ENCODE results near the gene IL3. TPM values are rescaled to one million over a fixed set of nuclear protein-coding genes. Genes with fewer than 3 reads are reported as not detected.

IL3 gene
- total RNA-seq, 2 experiments from 2014 or later = not detected

- ChIA-PET POLR2A (interaction anchor here (0.6 kb wide), 1 partner anchor 714 kb away, joined by 6 read pairs; no protein-coding TSS in a partner anchor), CTCF (ENCODE audit: unreplicated experiment) (no interaction called here)
- no peak overlapping the region for H3K4me3 ChIP-seq (ENCODE audit: low read depth, low read length, poor library complexity, severe bottlenecking)
- BruUV-seq (replicated peaks) = no TSS peak
- no peaks in the 10 kb centered on the region for H3K36me3 ChIP-seq (ENCODE audit: insufficient read depth, low read length)
- intact Hi-C loops (cut with micrococcal nuclease; ENCODE audit: unreplicated experiment) = no loop called here
- no peaks in the 10 kb centered on the region for H3K9me2 ChIP-seq (ENCODE audit: insufficient read depth, low read length)
- H3K4me1 ChIP-seq (ENCODE audit: insufficient read depth, low read length, poor library complexity, severe bottlenecking) = no peaks in the 10 kb centered on the region
- H3K79me2 ChIP-seq (ENCODE audit: insufficient read depth, low read depth, low read length) = no peaks in the 10 kb centered on the region
- DNase-seq (ENCODE audit: low spot score) = no peak
- H4K20me1 ChIP-seq (ENCODE audit: insufficient read depth, low read length) = no peaks in the 10 kb centered on the region
- no peak overlapping the region for H3K4me2 ChIP-seq (ENCODE audit: low read length)
- H2AFZ ChIP-seq (ENCODE audit: low read length) = no peak overlapping the region
- no peaks in the 10 kb centered on the region for H3K9me3 ChIP-seq (ENCODE audit: low read length)
- no peak overlapping the region for H3K27ac ChIP-seq (ENCODE audit: low read depth, low read length, poor library complexity, severe bottlenecking)
- TF ChIP-seq CTCF (conservative IDR thresholded peaks at IDR 0.05; ENCODE audit: low read length) (no peak), EZH2phosphoT487 (IDR thresholded peaks at IDR 0.05; ENCODE audit: borderline replicate concordance, low read depth, low read length) (no peak)
Observed at GRCh38 chr5:132085686-132086085, 25.2 kb downstream of the IL3 start.

- Histone ChIP-seq H3K4me3 (ENCODE audit: low read depth, low read length, poor library complexity, severe bottlenecking) (no peak overlapping the region), H3K36me3 (ENCODE audit: insufficient read depth, low read length) (no peaks in the 10 kb centered on the region), H3K9me2 (ENCODE audit: insufficient read depth, low read length) (no peaks in the 10 kb centered on the region), H4K20me1 (ENCODE audit: insufficient read depth, low read length) (no peaks in the 10 kb centered on the region), H3K27ac (ENCODE audit: low read depth, low read length, poor library complexity, severe bottlenecking) (no peak overlapping the region), H2AFZ (ENCODE audit: low read length) (no peak overlapping the region), H3K4me1 (ENCODE audit: insufficient read depth, low read length, poor library complexity, severe bottlenecking) (no peaks in the 10 kb centered on the region), H3K9me3 (ENCODE audit: low read length) (no peaks in the 10 kb centered on the region), H3K4me2 (ENCODE audit: low read length) (no peak overlapping the region), H3K79me2 (ENCODE audit: insufficient read depth, low read depth, low read length) (no peaks in the 10 kb centered on the region)
- intact Hi-C loops (cut with micrococcal nuclease; ENCODE audit: unreplicated experiment) = no loop called here
- TF ChIP-seq EZH2phosphoT487 (IDR thresholded peaks at IDR 0.05; ENCODE audit: borderline replicate concordance, low read depth, low read length) (no peak), CTCF (conservative IDR thresholded peaks at IDR 0.05; ENCODE audit: low read length) (no peak)
- ChIA-PET POLR2A (no interaction called here), CTCF (ENCODE audit: unreplicated experiment) (no interaction called here)
- BruUV-seq (replicated peaks) = no TSS peak
- DNase-seq (ENCODE audit: low spot score) = no peak
Observed at GRCh38 chr5:132086277-132086794, 25.9 kb downstream of the IL3 start.

- DNase-seq (ENCODE audit: low spot score) = no peak
Observed at GRCh38 chr5:132087176-132087575, 26.7 kb downstream of the IL3 start.

More at GRCh38 chr5:132087176-132087575, 26.7 kb downstream of the IL3 start:
- no TSS peak for BruUV-seq (replicated peaks)
- POLR2A ChIA-PET = no interaction called here
- Histone ChIP-seq H2AFZ (ENCODE audit: low read length) (no peak overlapping the region), H3K9me3 (ENCODE audit: low read length) (no peaks in the 10 kb centered on the region), H3K4me3 (ENCODE audit: low read depth, low read length, poor library complexity, severe bottlenecking) (no peak overlapping the region), H4K20me1 (ENCODE audit: insufficient read depth, low read length) (no peaks in the 10 kb centered on the region), H3K27ac (ENCODE audit: low read depth, low read length, poor library complexity, severe bottlenecking) (no peak overlapping the region), H3K4me2 (ENCODE audit: low read length) (no peak overlapping the region), H3K4me1 (ENCODE audit: insufficient read depth, low read length, poor library complexity, severe bottlenecking) (no peaks in the 10 kb centered on the region), H3K79me2 (ENCODE audit: insufficient read depth, low read depth, low read length) (no peaks in the 10 kb centered on the region), H3K9me2 (ENCODE audit: insufficient read depth, low read length) (no peaks in the 10 kb centered on the region), H3K36me3 (ENCODE audit: insufficient read depth, low read length) (no peaks in the 10 kb centered on the region)
- no peak for TF ChIP-seq EZH2phosphoT487 (IDR thresholded peaks at IDR 0.05; ENCODE audit: borderline replicate concordance, low read depth, low read length)
- no peak for TF ChIP-seq CTCF (conservative IDR thresholded peaks at IDR 0.05; ENCODE audit: low read length)
- intact Hi-C loops (cut with micrococcal nuclease; ENCODE audit: unreplicated experiment) = no loop called here
- CTCF ChIA-PET (ENCODE audit: unreplicated experiment) = no interaction called here

Data from OCI-LY7 (cell line).